SH-SY5Y (cell line): ENCODE data around the gene MEGF6.

Experiments used
- GATA2 ChIP-seq: IDR thresholded peaks from 2 replicates; pipeline ENCODE4 v1.6.1; 2011; ENCODE audit warnings: mild to moderate bottlenecking, low read depth, low read length
- GATA3 ChIP-seq: IDR thresholded peaks from 2 replicates; pipeline ENCODE4 v1.6.1; 2011; ENCODE audit warnings: low read depth, mild to moderate bottlenecking, low read length, moderate library complexity

GRCh38 chr1:3562712-3563111 lies 48.6 kb downstream of the MEGF6 start:
- TF ChIP-seq GATA2 (no peak), GATA3 (no peak)
